ENCODE measurements around the gene SRD5A3. TPM values are rescaled to one million over a fixed set of nuclear protein-coding genes. Genes with fewer than 3 reads are reported as not detected.

Gene SRD5A3
- total RNA-seq, 1 experiment from 2014 or later = 17.0 TPM

GRCh38 chr4:55367084-55367722 lies 21.2 kb downstream of the SRD5A3 start:
- no peak for DNase-seq (ENCODE audit: low read depth, low spot score)
- H3K4me1 ChIP-seq (ENCODE audit: control insufficient read depth, insufficient read depth, low read length) = no peaks in the 10 kb centered on the region
- no peaks in the 10 kb centered on the region for H3K27me3 ChIP-seq (ENCODE audit: control insufficient read depth, insufficient read depth, low read length)
- POLR2A ChIA-PET = no interaction called here
- ATAC-seq = no peak
- in situ Hi-C loops (cut with HindIII; ENCODE audit: low pct_unique_long_range_greater_than_20kb, low sequenced_read_pairs) (no loop called here), intact Hi-C loops (cut with micrococcal nuclease; ENCODE audit: unreplicated experiment) (no loop called here)
- no peak overlapping the region for H3K27ac ChIP-seq (ENCODE audit: low read length)
- TF ChIP-seq TCF7L2 (IDR thresholded peaks at IDR 0.05; ENCODE audit: low read depth, low read length) (no peak), REST (IDR thresholded peaks at IDR 0.05; ENCODE audit: insufficient read depth in 1 of 2, low read depth in 2 of 2, low read length in 1 of 2) (no peak), POLR2AphosphoS5 (IDR thresholded peaks at IDR 0.05; ENCODE audit: low read depth, low read length) (no peak), SIN3A (IDR thresholded peaks at IDR 0.05; ENCODE audit: borderline replicate concordance, insufficient read depth, low read depth, low read length) (no peak), CTCF (IDR thresholded peaks at IDR 0.05) (no peak)
- no peaks in the 10 kb centered on the region for H3K9me3 ChIP-seq (ENCODE audit: control insufficient read depth, insufficient read depth, low read depth, low read length)
- BruUV-seq (replicated peaks) = no TSS peak
- CTCF ChIA-PET = no interaction called here
- H3K36me3 ChIP-seq (ENCODE audit: control insufficient read depth, insufficient read depth, low read length) = no peaks in the 10 kb centered on the region
- H3K4me3 ChIP-seq (ENCODE audit: low read depth in 2 of 2, low read length in 2 of 2) = no peak overlapping the region

GRCh38 chr4:55369968-55370367 lies 23.9 kb downstream of the SRD5A3 start:
- CTCF ChIA-PET = no interaction called here
- no peaks in the 10 kb centered on the region for H3K9me3 ChIP-seq (ENCODE audit: control insufficient read depth, insufficient read depth, low read depth, low read length)
- H3K4me1 ChIP-seq (ENCODE audit: control insufficient read depth, insufficient read depth, low read length) = no peaks in the 10 kb centered on the region
- ATAC-seq (no peak), DNase-seq (ENCODE audit: low read depth, low spot score) (no peak)
- no peaks in the 10 kb centered on the region for H3K27me3 ChIP-seq (ENCODE audit: control insufficient read depth, insufficient read depth, low read length)
- POLR2A ChIA-PET = no interaction called here
- H3K4me3 ChIP-seq (ENCODE audit: low read depth in 2 of 2, low read length in 2 of 2) = no peak overlapping the region
- BruUV-seq (replicated peaks) = TSS peak; percentile 64
- H3K36me3 ChIP-seq (ENCODE audit: control insufficient read depth, insufficient read depth, low read length) = no peaks in the 10 kb centered on the region
- H3K27ac ChIP-seq (ENCODE audit: low read length) = no peak overlapping the region
- in situ Hi-C loops (cut with HindIII; ENCODE audit: low pct_unique_long_range_greater_than_20kb, low sequenced_read_pairs) (no loop called here), intact Hi-C loops (cut with micrococcal nuclease; ENCODE audit: unreplicated experiment) (no loop called here)
- TF ChIP-seq SIN3A (IDR thresholded peaks at IDR 0.05; ENCODE audit: borderline replicate concordance, insufficient read depth, low read depth, low read length) = no peak
- TF ChIP-seq CTCF (IDR thresholded peaks at IDR 0.05) = no peak
- TF ChIP-seq REST (IDR thresholded peaks at IDR 0.05; ENCODE audit: insufficient read depth in 1 of 2, low read depth in 2 of 2, low read length in 1 of 2) = no peak
- no peak for TF ChIP-seq POLR2AphosphoS5 (IDR thresholded peaks at IDR 0.05; ENCODE audit: low read depth, low read length)
- no peak for TF ChIP-seq TCF7L2 (IDR thresholded peaks at IDR 0.05; ENCODE audit: low read depth, low read length)
